ENCODE data around the gene B3GAT3.
A peak's percentile ranks its signal among the peaks of the same experiment; 100 is the strongest.

The B3GAT3 gene

DNA sequence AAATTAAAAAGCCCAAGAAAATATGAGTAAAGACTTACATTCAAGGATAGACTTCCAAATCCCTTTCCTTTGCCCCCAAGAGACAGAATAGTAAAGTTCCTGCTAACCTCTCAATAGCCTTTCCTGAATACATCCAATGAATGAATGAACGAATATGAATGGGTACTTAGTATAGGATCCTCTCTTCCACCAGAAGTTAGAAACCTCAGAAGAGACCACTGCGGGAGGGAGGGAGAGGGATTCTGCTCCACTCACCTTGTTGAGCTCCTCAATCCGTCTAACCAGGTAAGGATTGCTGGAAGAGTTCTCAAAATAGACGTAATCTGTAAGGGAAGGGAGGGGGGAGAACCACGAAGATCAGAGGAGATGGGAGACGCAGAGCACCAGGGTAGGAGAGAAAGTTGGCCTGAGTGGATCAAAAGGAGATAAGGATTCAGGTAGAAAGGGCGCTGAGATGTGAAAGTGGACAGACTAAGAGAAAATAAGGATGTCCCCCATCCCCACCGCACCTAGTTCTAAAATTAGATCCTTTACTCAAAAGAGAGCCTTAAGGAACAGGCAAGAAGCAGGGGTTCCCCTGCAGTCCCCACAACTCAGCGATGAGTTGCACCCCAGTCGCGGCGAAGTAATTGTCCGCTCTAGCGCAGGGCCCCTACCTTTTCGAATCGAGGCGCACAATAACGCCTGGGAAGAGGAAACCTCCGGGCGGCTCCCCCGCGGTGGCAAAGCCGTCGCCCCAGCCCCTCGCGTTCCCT lies 21.2 kb downstream of the B3GAT3 start:
- Histone ChIP-seq H3K4me1 (ENCODE audit: control insufficient read depth, low read length) (peaks cover 32% of the 10 kb centered on the region), H3F3A (ENCODE audit: control insufficient read depth, insufficient read depth) (0 out of 2 replicates have a peak, but pooled peaks cover 11% of the 10 kb centered on the region), H3K27ac (ENCODE audit: low read depth, low read length) (peak overlapping the region; percentile 73), H3K79me2 (ENCODE audit: control insufficient read depth, low read length) (peaks cover 44% of the 10 kb centered on the region), H3K9me2 (replicated peaks; ENCODE audit: control insufficient read depth, low read length) (no peaks in the 10 kb centered on the region), H4K20me1 (ENCODE audit: control insufficient read depth, insufficient read depth, low read depth, low read length) (peaks cover 8% of the 10 kb centered on the region; the same call in 1 of the 2 replicates), H3K27me3 (ENCODE audit: control insufficient read depth, low read length) (no peaks in the 10 kb centered on the region), H3K4me3 (ENCODE audit: low read length) (peak overlapping the region; percentile 89), H3K4me2 (ENCODE audit: low read length) (peak overlapping the region; percentile 90), H3K36me3 (ENCODE audit: control insufficient read depth, low read length) (peaks cover 77% of the 10 kb centered on the region), H3K9me3 (ENCODE audit: control insufficient read depth, insufficient read depth, low read length) (no peaks in the 10 kb centered on the region)
- no peak for TF ChIP-seq CTCF (IDR thresholded peaks at IDR 0.05; ENCODE audit: low read depth, low read length, poor library complexity, severe bottlenecking)
- no peak for TF ChIP-seq EZH2phosphoT487 (IDR thresholded peaks at IDR 0.05; ENCODE audit: borderline replicate concordance, low read length)

DNA sequence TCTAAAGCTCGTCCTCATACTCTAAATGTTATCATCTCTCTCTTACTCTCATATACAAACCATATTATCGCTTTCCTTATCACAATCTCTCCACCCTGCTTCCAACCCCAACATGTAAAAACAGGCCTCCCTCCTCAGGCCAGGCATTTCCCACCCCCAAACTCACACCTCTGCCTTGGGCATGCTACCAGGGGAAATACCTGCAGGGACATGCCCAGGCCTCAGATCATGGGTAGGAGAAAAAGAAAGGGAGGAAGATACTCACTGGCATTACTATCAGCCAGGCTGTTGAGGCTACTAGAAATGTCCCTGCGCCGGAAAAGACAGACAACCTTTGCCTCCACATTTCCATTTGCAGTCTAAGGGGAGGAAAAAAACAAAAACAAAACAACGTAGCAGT lies 21.9 kb downstream of the B3GAT3 start:
- no peaks in the 10 kb centered on the region for H3K27me3 ChIP-seq (ENCODE audit: control insufficient read depth, low read length)
- peak overlapping the region; percentile 90 for H3K4me2 ChIP-seq (ENCODE audit: low read length)
- H3K79me2 ChIP-seq (ENCODE audit: control insufficient read depth, low read length) = peaks cover 44% of the 10 kb centered on the region
- TF ChIP-seq EZH2phosphoT487 (IDR thresholded peaks at IDR 0.05; ENCODE audit: borderline replicate concordance, low read length) (no peak), CTCF (IDR thresholded peaks at IDR 0.05; ENCODE audit: low read depth, low read length, poor library complexity, severe bottlenecking) (no peak)
- peak overlapping the region; percentile 89 for H3K4me3 ChIP-seq (ENCODE audit: low read length)
- peaks cover 8% of the 10 kb centered on the region; the same call in 1 of the 2 replicates for H4K20me1 ChIP-seq (ENCODE audit: control insufficient read depth, insufficient read depth, low read depth, low read length)
- peaks cover 77% of the 10 kb centered on the region for H3K36me3 ChIP-seq (ENCODE audit: control insufficient read depth, low read length)
- H3K27ac ChIP-seq (ENCODE audit: low read depth, low read length) = peak overlapping the region; percentile 73
- H3F3A ChIP-seq (ENCODE audit: control insufficient read depth, insufficient read depth) = peaks cover 16% of the 10 kb centered on the region; the same call in 1 of the 2 replicates
- H3K9me3 ChIP-seq (ENCODE audit: control insufficient read depth, insufficient read depth, low read length) = no peaks in the 10 kb centered on the region
- no peaks in the 10 kb centered on the region for H3K9me2 ChIP-seq (replicated peaks; ENCODE audit: control insufficient read depth, low read length)
- peaks cover 32% of the 10 kb centered on the region for H3K4me1 ChIP-seq (ENCODE audit: control insufficient read depth, low read length)

- Histone ChIP-seq H3K27ac (ENCODE audit: low read depth, low read length) (peak overlapping the region; percentile 73), H4K20me1 (ENCODE audit: control insufficient read depth, insufficient read depth, low read depth, low read length) (peaks cover 8% of the 10 kb centered on the region; the same call in 1 of the 2 replicates), H3K4me2 (ENCODE audit: low read length) (peak overlapping the region; percentile 90), H3K27me3 (ENCODE audit: control insufficient read depth, low read length) (no peaks in the 10 kb centered on the region), H3K36me3 (ENCODE audit: control insufficient read depth, low read length) (peaks cover 84% of the 10 kb centered on the region), H3K9me2 (replicated peaks; ENCODE audit: control insufficient read depth, low read length) (no peaks in the 10 kb centered on the region), H3F3A (ENCODE audit: control insufficient read depth, insufficient read depth) (peaks cover 21% of the 10 kb centered on the region), H3K4me3 (ENCODE audit: low read length) (peak overlapping the region; percentile 89), H3K4me1 (ENCODE audit: control insufficient read depth, low read length) (peaks cover 32% of the 10 kb centered on the region), H3K79me2 (ENCODE audit: control insufficient read depth, low read length) (peaks cover 44% of the 10 kb centered on the region), H3K9me3 (ENCODE audit: control insufficient read depth, insufficient read depth, low read length) (no peaks in the 10 kb centered on the region)
- no peak for TF ChIP-seq EZH2phosphoT487 (IDR thresholded peaks at IDR 0.05; ENCODE audit: borderline replicate concordance, low read length)
- TF ChIP-seq CTCF (IDR thresholded peaks at IDR 0.05; ENCODE audit: low read depth, low read length, poor library complexity, severe bottlenecking) = no peak
Measured at GRCh38 chr11:62599069-62599696, 22.6 kb downstream of the B3GAT3 start.
